HFFc6 (cell line): Measurements from ENCODE around the gene ACSM6. TPM values are rescaled to one million over a fixed set of nuclear protein-coding genes. Genes with fewer than 3 reads are reported as not detected.

Source experiments
- DNase-seq: peaks from one replicate; pipeline ENCODE4 v3.0.0-alpha.2; 2018
- H3K27ac Mint-ChIP-seq: 2 replicates; pipeline ENCODE4 v1.8.0; 2020; ENCODE audit warnings: mild to moderate bottlenecking, mixed read lengths
- H3K27me3 Mint-ChIP-seq: 2 replicates; pipeline ENCODE4 v1.8.0; 2021; ENCODE audit warnings: mild to moderate bottlenecking, moderate library complexity, mixed read lengths; ENCODE audit not compliant: insufficient read depth
- H3K36me3 Mint-ChIP-seq: 2 replicates; pipeline ENCODE4 v1.8.0; 2021; ENCODE audit warnings: low read depth, mixed read lengths
- H3K4me1 Mint-ChIP-seq: 2 replicates; pipeline ENCODE4 v1.8.0; 2020; ENCODE audit warnings: low read depth, mixed read lengths
- H3K4me3 Mint-ChIP-seq: 2 replicates; pipeline ENCODE4 v1.8.0; 2020; ENCODE audit warnings: mild to moderate bottlenecking, moderate library complexity, mixed read lengths
- H3K9me3 Mint-ChIP-seq: 2 replicates; pipeline ENCODE4 v1.8.0; 2020; ENCODE audit warnings: mild to moderate bottlenecking, mixed read lengths
- CTCF ChIP-seq: fragments of 200-600 bp; sonication (generic); IDR thresholded peaks from 2 replicates; pipeline ENCODE4 v1.5.0; 2021; ENCODE audit warnings: antibody characterized with exemption, mild to moderate bottlenecking
- long read RNA-seq: library from polyadenylated mRNA; unstranded; transcript quantifications from one replicate; pipeline ENCODE4 v2.0.0, GENCODE V29; 2019
- total RNA-seq, 6 experiments: library from RNA; stranded (reverse); fragmentation: NEBNext Ultra II Directional; extraction: Animal tissue kit (Norgen Biotek cat#: 25700); gene quantifications; 2 replicates in 1 of 6; 3 replicates in 5 of 6; pipeline ENCODE4 v1.2.3, GENCODE V29; 2021

The ACSM6 gene, protein sequence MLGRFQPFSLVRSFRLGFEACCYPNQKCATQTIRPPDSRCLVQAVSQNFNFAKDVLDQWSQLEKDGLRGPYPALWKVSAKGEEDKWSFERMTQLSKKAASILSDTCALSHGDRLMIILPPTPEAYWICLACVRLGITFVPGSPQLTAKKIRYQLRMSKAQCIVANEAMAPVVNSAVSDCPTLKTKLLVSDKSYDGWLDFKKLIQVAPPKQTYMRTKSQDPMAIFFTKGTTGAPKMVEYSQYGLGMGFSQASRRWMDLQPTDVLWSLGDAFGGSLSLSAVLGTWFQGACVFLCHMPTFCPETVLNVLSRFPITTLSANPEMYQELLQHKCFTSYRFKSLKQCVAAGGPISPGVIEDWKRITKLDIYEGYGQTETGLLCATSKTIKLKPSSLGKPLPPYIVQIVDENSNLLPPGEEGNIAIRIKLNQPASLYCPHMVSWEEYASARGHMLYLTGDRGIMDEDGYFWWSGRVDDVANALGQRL
- total RNA-seq, result not detected
- long read RNA-seq, result 0 reads

DNA sequence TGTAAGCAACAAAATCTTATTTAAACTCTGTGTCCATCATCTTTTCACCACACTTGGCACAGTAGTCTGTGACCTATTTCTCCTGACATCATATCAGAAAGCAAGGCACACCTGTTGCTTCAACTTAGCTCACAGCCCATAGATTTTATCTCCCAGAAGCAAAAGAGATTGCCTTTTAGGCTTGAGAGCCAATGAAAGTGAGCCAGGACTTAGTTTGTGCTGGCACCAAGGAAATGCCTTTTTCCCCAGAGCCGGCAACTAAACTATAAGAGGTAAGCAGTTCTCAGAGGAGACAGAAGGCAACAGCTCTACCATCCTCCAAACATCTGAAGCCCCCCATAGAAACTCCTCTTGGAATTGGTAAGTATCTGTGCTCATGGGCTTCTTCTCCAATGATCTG, at the start of gene ACSM6:
Gene ACSM6 (plus strand): TSS at position 295 of the 400 bp plus-strand sequence. CDS start 248 bp downstream, outside the sequence.
- Mint-ChIP-seq H3K27ac (no peak within 1 kb of the TSS), H3K9me3 (no peaks in the 10 kb centered on the region), H3K4me1 (no peaks in the 10 kb centered on the region), H3K4me3 (no peak within 1 kb of the TSS), H3K27me3 (peaks cover 19% of the 10 kb centered on the region), H3K36me3 (no peaks in the 10 kb centered on the region)
- DNase-seq, result no peak
- no peak for TF ChIP-seq CTCF

GRCh38 chr10:95168694-95169093, 25.3 kb upstream of the ACSM6 start:
- TF ChIP-seq CTCF, result no peak
- no peaks in the 10 kb centered on the region for H3K36me3 Mint-ChIP-seq
- H3K27ac Mint-ChIP-seq, result no peak overlapping the region
- peaks cover 7% of the 10 kb centered on the region for H3K9me3 Mint-ChIP-seq
- H3K4me1 Mint-ChIP-seq, result no peaks in the 10 kb centered on the region
- DNase-seq, result no peak
- H3K4me3 Mint-ChIP-seq, result no peak overlapping the region
- H3K27me3 Mint-ChIP-seq, result peaks cover 2% of the 10 kb centered on the region; the same call in 1 of the 2 replicates

DNA sequence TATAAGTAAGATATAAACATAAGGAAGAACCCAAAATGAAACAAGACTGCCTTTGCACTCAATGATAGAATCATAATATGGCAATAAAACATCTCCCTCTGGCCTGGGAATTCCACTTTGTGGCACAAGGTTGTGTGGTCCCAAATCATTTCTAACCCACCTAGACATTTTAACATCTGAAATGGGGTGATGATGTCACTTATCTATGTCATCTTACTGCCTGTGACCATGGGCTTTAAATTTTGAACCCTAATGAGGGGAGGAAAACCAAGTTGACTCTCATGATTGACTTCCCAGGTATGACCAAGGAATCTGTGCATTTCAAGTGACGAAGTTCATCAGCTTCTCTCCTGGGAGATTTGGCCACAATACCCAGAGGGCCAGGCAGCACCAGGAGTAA, 24.5 kb upstream of the ACSM6 start:
- peaks cover 2% of the 10 kb centered on the region; the same call in 1 of the 2 replicates for H3K27me3 Mint-ChIP-seq
- no peaks in the 10 kb centered on the region for H3K4me1 Mint-ChIP-seq
- TF ChIP-seq CTCF, result no peak
- 0 out of 2 replicates have a peak, but pooled peaks cover 3% of the 10 kb centered on the region for H3K9me3 Mint-ChIP-seq
- no peak overlapping the region for H3K27ac Mint-ChIP-seq
- no peaks in the 10 kb centered on the region for H3K36me3 Mint-ChIP-seq
- H3K4me3 Mint-ChIP-seq, result no peak overlapping the region
- no peak for DNase-seq

DNA sequence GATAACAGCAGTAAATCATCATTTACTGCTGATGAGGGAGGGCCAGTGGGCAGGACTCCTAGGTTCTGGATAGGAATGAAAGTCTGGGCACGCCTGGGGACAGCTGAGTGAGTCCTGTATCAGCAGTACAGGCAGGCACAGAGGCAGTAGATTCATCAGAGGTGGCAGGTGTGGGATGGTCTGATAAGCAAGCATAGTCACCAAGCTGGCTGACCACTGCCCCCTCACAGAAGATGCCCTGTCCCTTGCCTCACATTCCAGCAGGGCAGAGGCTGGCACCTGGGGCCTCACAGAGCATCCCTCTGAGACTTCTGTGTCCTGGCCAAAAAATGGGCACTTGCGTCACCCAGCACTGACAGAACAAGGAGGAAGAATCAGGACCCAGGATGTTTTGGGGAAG, 23.2 kb upstream of the ACSM6 start:
- Mint-ChIP-seq H3K27ac (no peak overlapping the region), H3K4me1 (no peaks in the 10 kb centered on the region), H3K9me3 (0 out of 2 replicates have a peak, but pooled peaks cover 3% of the 10 kb centered on the region), H3K36me3 (no peaks in the 10 kb centered on the region), H3K4me3 (no peak overlapping the region), H3K27me3 (peaks cover 2% of the 10 kb centered on the region; the same call in 1 of the 2 replicates)
- DNase-seq, result no peak
- TF ChIP-seq CTCF, result no peak

DNA sequence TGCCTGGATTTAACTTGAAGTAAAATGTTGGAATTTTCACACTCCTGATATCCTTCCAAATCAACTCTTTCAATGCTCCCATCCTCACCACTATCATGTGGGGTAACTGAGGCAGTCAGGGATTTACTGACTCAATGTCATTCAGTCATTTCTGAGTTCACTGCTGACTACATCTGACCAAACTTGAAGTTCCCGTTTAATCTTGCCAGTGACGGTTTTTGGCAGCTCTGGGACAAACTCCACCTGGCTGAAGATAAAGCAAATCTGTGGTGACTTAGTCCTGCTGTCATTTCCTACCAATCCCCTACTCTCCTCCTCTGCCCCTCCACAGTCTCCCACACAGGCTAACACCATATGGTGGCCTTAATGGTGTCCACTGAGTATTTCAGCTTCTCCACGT, 22.7 kb upstream of the ACSM6 start:
- H3K9me3 Mint-ChIP-seq, result no peaks in the 10 kb centered on the region
- no peaks in the 10 kb centered on the region for H3K36me3 Mint-ChIP-seq
- no peak for TF ChIP-seq CTCF
- H3K27ac Mint-ChIP-seq, result no peak overlapping the region
- H3K27me3 Mint-ChIP-seq, result peaks cover 2% of the 10 kb centered on the region; the same call in 1 of the 2 replicates
- DNase-seq, result no peak
- no peak overlapping the region for H3K4me3 Mint-ChIP-seq
- no peaks in the 10 kb centered on the region for H3K4me1 Mint-ChIP-seq
